Breast epithelium (tissue), 3 donors: ENCODE results near the gene YPEL5.

ENCODE experiments used
- CTCF ChIP-seq, 3 donors: fragments of 450-650 bp; IDR thresholded peaks; one replicate each; pipeline ENCODE4 v1.5.1; 2016 to 2017; ENCODE audit warnings: antibody characterized with exemption in 3 of 3, mild to moderate bottlenecking in 3 of 3, moderate library complexity in 3 of 3
- POLR2A ChIP-seq: fragments of 450-650 bp; IDR thresholded peaks from one replicate; pipeline ENCODE4 v1.6.1; 2016; ENCODE audit warnings: antibody characterized with exemption, mild to moderate bottlenecking, moderate library complexity
- POLR2AphosphoS5 ChIP-seq, 3 donors: sonication (generic); formaldehyde crosslinking; IDR thresholded peaks; one replicate each; pipeline ENCODE4 v1.6.1; 2017; ENCODE audit warnings: antibody characterized with exemption in 3 of 3

- no peak for TF ChIP-seq CTCF (IDR thresholded peaks at IDR 0.05)
- no peak for TF ChIP-seq POLR2A
- TF ChIP-seq POLR2AphosphoS5 (IDR thresholded peaks at IDR 0.05), result no peak
Measured at GRCh38 chr2:30197570-30198192, 50.9 kb downstream of the YPEL5 start.
